NCI-H2029 treated with DMSO at 0.1 percent for 48 hours (cell line): Measurements from ENCODE around the gene EPN2.

Experiments used
- DNase-seq: peaks from one replicate; lab custom pipeline; 2025; lab: John Stamatoyannopoulos, UW

Gene EPN2

GRCh38 chr17:19311421-19312215, 74.5 kb downstream of the EPN2 start:
- DNase-seq = no peak

GRCh38 chr17:19312406-19312805, 75.2 kb downstream of the EPN2 start:
- DNase-seq = no peak

- DNase-seq = no peak
Observed at GRCh38 chr17:19313066-19313745, 76.0 kb downstream of the EPN2 start.

- no peak for DNase-seq
Observed at GRCh38 chr17:19313746-19314651, 76.8 kb downstream of the EPN2 start.

GRCh38 chr17:19315104-19315503, 77.9 kb downstream of the EPN2 start:
- DNase-seq = no peak

GRCh38 chr17:19316761-19317358, 79.7 kb downstream of the EPN2 start:
- DNase-seq = no peak

- DNase-seq = no peak
Observed at GRCh38 chr17:19317359-19318095, 80.4 kb downstream of the EPN2 start.

- no peak for DNase-seq
Observed at GRCh38 chr17:19318611-19319010, 81.4 kb downstream of the EPN2 start.

GRCh38 chr17:19319771-19320505, 82.8 kb downstream of the EPN2 start:
- no peak for DNase-seq

GRCh38 chr17:19320876-19321275, 83.7 kb downstream of the EPN2 start:
- no peak for DNase-seq

- DNase-seq = no peak
Observed at GRCh38 chr17:19321481-19322128, 84.4 kb downstream of the EPN2 start.

- DNase-seq = no peak
Observed at GRCh38 chr17:19322129-19322505, 85.0 kb downstream of the EPN2 start.

GRCh38 chr17:19322861-19323260, 85.7 kb downstream of the EPN2 start:
- no peak for DNase-seq

- DNase-seq = no peak
Observed at GRCh38 chr17:19325542-19325941, 88.4 kb downstream of the EPN2 start.

- DNase-seq = no peak
Observed at GRCh38 chr17:19327031-19327783, 90.0 kb downstream of the EPN2 start.

GRCh38 chr17:19328441-19329061, 91.4 kb downstream of the EPN2 start:
- no peak for DNase-seq

GRCh38 chr17:19329136-19329535, 92.0 kb downstream of the EPN2 start:
- no peak for DNase-seq

GRCh38 chr17:19329839-19330238, 92.7 kb downstream of the EPN2 start:
- DNase-seq = no peak

- no peak for DNase-seq
Observed at GRCh38 chr17:19330271-19330670, 93.1 kb downstream of the EPN2 start.
